ENCODE data around the gene ARHGEF11.

DNA sequence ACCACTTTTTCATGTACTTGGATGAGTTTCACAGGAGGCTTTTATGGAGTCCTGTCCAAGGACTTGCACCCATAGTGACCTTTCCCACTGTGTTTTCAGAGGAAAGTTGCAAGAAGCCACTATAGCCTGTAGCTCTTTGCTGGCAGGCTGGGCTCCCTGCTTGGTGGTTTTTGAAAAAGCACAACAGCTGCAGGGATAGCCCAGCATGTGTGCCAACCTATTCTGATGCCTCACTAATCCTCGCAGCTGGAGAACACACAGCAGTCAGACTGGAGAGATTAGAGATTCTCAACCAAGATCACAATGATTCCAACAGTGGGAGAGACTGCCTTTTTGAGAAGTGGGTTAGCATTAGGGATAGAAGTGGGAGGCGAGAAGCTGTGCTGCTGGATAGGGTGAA lies 24.1 kb upstream of the ARHGEF11 start:
- TF ChIP-seq, protein P1, sequence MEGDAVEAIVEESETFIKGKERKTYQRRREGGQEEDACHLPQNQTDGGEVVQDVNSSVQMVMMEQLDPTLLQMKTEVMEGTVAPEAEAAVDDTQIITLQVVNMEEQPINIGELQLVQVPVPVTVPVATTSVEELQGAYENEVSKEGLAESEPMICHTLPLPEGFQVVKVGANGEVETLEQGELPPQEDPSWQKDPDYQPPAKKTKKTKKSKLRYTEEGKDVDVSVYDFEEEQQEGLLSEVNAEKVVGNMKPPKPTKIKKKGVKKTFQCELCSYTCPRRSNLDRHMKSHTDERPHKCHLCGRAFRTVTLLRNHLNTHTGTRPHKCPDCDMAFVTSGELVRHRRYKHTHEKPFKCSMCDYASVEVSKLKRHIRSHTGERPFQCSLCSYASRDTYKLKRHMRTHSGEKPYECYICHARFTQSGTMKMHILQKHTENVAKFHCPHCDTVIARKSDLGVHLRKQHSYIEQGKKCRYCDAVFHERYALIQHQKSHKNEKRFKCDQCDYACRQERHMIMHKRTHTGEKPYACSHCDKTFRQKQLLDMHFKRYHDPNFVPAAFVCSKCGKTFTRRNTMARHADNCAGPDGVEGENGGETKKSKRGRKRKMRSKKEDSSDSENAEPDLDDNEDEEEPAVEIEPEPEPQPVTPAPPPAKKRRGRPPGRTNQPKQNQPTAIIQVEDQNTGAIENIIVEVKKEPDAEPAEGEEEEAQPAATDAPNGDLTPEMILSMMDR (conservative IDR thresholded peaks at IDR 0.05; ENCODE audit: low read depth, low read length) = no peak
- TF ChIP-seq POLR2A (IDR thresholded peaks at IDR 0.05; ENCODE audit: low read depth, low read length) (no peak), SMC3 (IDR thresholded peaks at IDR 0.05; ENCODE audit: low read depth, low read length) (no peak), NFE2L2 (IDR thresholded peaks at IDR 0.05; ENCODE audit: low read depth, low read length) (no peak), RFX5 (IDR thresholded peaks at IDR 0.05; ENCODE audit: low read depth, low read length) (no peak), MAZ (IDR thresholded peaks at IDR 0.05; ENCODE audit: borderline replicate concordance, low read depth, low read length) (no peak), CEBPB (IDR thresholded peaks at IDR 0.05; ENCODE audit: low read depth, low read length) (no peak), RAD21 (IDR thresholded peaks at IDR 0.05; ENCODE audit: low read length) (no peak), MXI1 (IDR thresholded peaks at IDR 0.05; ENCODE audit: borderline replicate concordance, low read depth, low read length) (no peak), MAFK (IDR thresholded peaks at IDR 0.05; ENCODE audit: low read depth, low read length) (no peak), CHD1 (IDR thresholded peaks at IDR 0.05; ENCODE audit: low read depth, low read length) (no peak), FOS (IDR thresholded peaks at IDR 0.05; ENCODE audit: low read depth, low read length) (no peak)
- TF ChIP-seq, protein P2, sequence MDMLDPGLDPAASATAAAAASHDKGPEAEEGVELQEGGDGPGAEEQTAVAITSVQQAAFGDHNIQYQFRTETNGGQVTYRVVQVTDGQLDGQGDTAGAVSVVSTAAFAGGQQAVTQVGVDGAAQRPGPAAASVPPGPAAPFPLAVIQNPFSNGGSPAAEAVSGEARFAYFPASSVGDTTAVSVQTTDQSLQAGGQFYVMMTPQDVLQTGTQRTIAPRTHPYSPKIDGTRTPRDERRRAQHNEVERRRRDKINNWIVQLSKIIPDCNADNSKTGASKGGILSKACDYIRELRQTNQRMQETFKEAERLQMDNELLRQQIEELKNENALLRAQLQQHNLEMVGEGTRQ (IDR thresholded peaks at IDR 0.05; ENCODE audit: low read depth, low read length) = no peak
- TF ChIP-seq, protein P3, sequence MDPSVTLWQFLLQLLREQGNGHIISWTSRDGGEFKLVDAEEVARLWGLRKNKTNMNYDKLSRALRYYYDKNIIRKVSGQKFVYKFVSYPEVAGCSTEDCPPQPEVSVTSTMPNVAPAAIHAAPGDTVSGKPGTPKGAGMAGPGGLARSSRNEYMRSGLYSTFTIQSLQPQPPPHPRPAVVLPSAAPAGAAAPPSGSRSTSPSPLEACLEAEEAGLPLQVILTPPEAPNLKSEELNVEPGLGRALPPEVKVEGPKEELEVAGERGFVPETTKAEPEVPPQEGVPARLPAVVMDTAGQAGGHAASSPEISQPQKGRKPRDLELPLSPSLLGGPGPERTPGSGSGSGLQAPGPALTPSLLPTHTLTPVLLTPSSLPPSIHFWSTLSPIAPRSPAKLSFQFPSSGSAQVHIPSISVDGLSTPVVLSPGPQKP (IDR thresholded peaks at IDR 0.05; ENCODE audit: borderline replicate concordance, low read depth, low read length) = no peak

Measured in IMR-90 (cell line).